ENCODE data around the gene OR10V1. TPM values are rescaled to one million over a fixed set of nuclear protein-coding genes. Genes with fewer than 3 reads are reported as not detected.

Gene OR10V1
- total and polyA plus RNA-seq, 9 of the 15 experiments (the other 6 are each of a cell fraction or from before 2014, with no cell fraction given) = not detected

GRCh38 chr11:59668950-59669610 is 44.6 kb downstream of the OR10V1 start, which contains the start of gene PATL1 (continued):
- TF ChIP-seq ATF6 (CRISPR knock-in tag; IDR thresholded peaks at IDR 0.05) (peak; percentile 79; the same call in 1 of the 2 replicates), ZBTB8A (IDR thresholded peaks at IDR 0.05; ENCODE audit: partially characterized antibody) (no peak), ATF7 (IDR thresholded peaks at IDR 0.05) (peak; percentile 76; the same call in 1 of the 2 replicates), KLF10 (CRISPR knock-in tag; IDR thresholded peaks at IDR 0.05) (no peak), STAG1 (CRISPR knock-in tag; IDR thresholded peaks at IDR 0.05; ENCODE audit: borderline replicate concordance) (no peak), FOXK1 (CRISPR knock-in tag; IDR thresholded peaks at IDR 0.05; ENCODE audit: borderline replicate concordance) (no peak), SMARCC2 (IDR thresholded peaks at IDR 0.05; ENCODE audit: low read depth) (no peak), ILK (tag; IDR thresholded peaks at IDR 0.05; ENCODE audit: borderline replicate concordance, low read depth) (no peak), MLLT1 (IDR thresholded peaks at IDR 0.05) (no peak; a peak in 1 of 4 replicates), PURB (CRISPR knock-in tag; IDR thresholded peaks at IDR 0.05; ENCODE audit: low read depth) (no peak), ZNF224 (CRISPR knock-in tag; IDR thresholded peaks at IDR 0.05) (no peak), ELK1 (CRISPR knock-in tag; IDR thresholded peaks at IDR 0.05) (no peak), ETS2 (tag; IDR thresholded peaks at IDR 0.05; ENCODE audit: borderline replicate concordance, poor library complexity, severe bottlenecking) (no peak), ATF2 (CRISPR knock-in tag; IDR thresholded peaks at IDR 0.05) (no peak), ARID4B (CRISPR knock-in tag; IDR thresholded peaks at IDR 0.05) (no peak)
